Erythroblast (primary cell): Measurements from ENCODE around the gene RET.

Experiments used
- DNase-seq, 2 experiments: peaks; one replicate each; lab custom pipeline; 2025; lab: John Stamatoyannopoulos, UW
- GATA1 ChIP-seq: IDR thresholded peaks from 2 replicates; pipeline ENCODE4 v1.6.1; 2011; ENCODE audit warnings: low read depth, mild to moderate bottlenecking, control low read depth, low read length, moderate library complexity
- POLR2A ChIP-seq: IDR thresholded peaks from 2 replicates; pipeline ENCODE4 v1.6.1; 2011; ENCODE audit warnings: mild to moderate bottlenecking, low read length

The RET gene

GRCh38 chr10:43177595-43177994 is 100.7 kb downstream of the RET start:
- DNase-seq: no peak
- TF ChIP-seq GATA1: no peak
- TF ChIP-seq POLR2A: no peak
